Left ventricle myocardium inferior (tissue), 1 donor: ENCODE data around the gene SYTL2. TPM values are rescaled to one million over a fixed set of nuclear protein-coding genes. Genes with fewer than 3 reads are reported as not detected.
"Not testable (repeated sequence)": the region's sequence is repeated elsewhere in the genome, so short reads cannot be mapped to it uniquely, and the experiment has no call there.

Source experiments
- DNase-seq: peaks from one replicate; pipeline ENCODE4 v3.0.0-alpha.2; 2020
- H3K27ac ChIP-seq: fragments of 200-600 bp; replicated peaks from 2 replicates; pipeline ENCODE4 v1.8.0; 2021
- H3K27me3 ChIP-seq: fragments of 200-600 bp; 2 replicates; pipeline ENCODE4 v1.8.0; 2021; ENCODE audit warnings: low read depth
- H3K36me3 ChIP-seq: fragments of 200-600 bp; 2 replicates; pipeline ENCODE4 v1.8.0; 2021
- H3K4me1 ChIP-seq: fragments of 200-600 bp; 2 replicates; pipeline ENCODE4 v1.8.0; 2021
- H3K4me3 ChIP-seq: fragments of 200-600 bp; 2 replicates; pipeline ENCODE4 v1.8.0; 2021; ENCODE audit warnings: mild to moderate bottlenecking, moderate library complexity
- H3K9me3 ChIP-seq: fragments of 200-600 bp; replicated peaks from 2 replicates; pipeline ENCODE4 v1.8.0; 2021
- intact Hi-C: fragments of 100-400 bp; cut with micrococcal nuclease; formaldehyde crosslinking; loops from one replicate; pipeline ENCODE4 v1.11.0; 2022
- total RNA-seq: library from RNA; stranded (reverse); fragmentation: NEBNext Ultra II Directional; extraction: Animal tissue kit (Norgen Biotek cat#: 25700); gene quantifications from one replicate; pipeline ENCODE4 v1.2.1, GENCODE V29; 2021
- TF ChIP-seq, protein P1 (sequence below): fragments of 200-600 bp; IDR thresholded peaks from 2 replicates; pipeline ENCODE4 v1.8.0; 2021; ENCODE audit warnings: antibody characterized with exemption, mild to moderate bottlenecking, borderline replicate concordance
- donor health status: DM: no; HTN: yes; CAD: no; lungs with severe emphysema.

The SYTL2 gene
- total RNA-seq, 1 donor from 2014 or later, result 3.8 TPM

DNA sequence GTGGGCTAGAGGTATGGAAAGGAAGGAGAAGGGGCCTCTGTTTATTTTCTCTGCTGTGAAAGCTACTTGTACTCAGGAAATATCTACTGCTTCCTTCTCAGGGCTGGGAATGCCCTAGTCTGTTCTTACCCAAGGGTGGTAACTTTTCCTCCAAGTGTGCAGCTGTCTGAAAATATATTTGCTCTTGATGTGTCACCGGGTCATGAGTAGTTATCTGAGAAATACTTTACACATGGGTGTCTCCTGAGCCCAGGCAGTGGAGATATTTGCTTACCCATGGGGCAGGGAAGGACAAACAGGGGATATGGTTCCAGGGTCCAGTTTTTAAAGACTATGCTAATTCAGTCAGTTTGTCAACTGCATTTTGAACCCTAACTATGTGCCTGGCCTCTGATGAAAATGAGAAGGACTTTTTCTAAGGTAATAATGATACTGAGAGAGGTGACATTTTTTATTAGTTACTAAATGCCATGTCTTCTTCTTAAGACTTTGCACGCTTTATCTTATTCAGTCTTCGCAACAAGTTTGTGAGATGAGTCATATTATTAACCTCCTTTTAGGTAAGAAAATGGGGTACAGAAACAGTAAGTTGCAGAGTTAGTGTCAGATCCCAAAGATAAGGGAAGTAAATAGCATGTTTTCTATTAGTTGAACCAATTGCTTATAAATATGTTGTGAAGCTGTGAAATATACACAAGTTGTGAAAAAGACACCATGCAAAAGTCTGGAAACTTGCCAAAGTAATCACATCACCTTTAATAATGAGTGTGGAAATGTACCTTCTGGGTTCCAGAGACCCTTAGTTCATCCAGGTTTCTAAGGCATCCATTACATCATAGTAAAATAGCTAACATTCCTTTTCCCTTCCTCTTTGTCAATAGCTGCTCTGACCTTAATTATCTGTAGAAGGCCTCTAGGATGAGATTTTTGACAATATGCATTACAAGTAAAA, 22.9 kb downstream of the SYTL2 start:
- Histone ChIP-seq H3K4me1 (no peaks in the 10 kb centered on the region), H3K27me3 (no peaks in the 10 kb centered on the region), H3K36me3 (no peaks in the 10 kb centered on the region), H3K27ac (no peak overlapping the region), H3K9me3 (peaks cover under 1% of the 10 kb centered on the region), H3K4me3 (no peak overlapping the region)
- intact Hi-C loops, result no loop called here
- TF ChIP-seq, protein P1, sequence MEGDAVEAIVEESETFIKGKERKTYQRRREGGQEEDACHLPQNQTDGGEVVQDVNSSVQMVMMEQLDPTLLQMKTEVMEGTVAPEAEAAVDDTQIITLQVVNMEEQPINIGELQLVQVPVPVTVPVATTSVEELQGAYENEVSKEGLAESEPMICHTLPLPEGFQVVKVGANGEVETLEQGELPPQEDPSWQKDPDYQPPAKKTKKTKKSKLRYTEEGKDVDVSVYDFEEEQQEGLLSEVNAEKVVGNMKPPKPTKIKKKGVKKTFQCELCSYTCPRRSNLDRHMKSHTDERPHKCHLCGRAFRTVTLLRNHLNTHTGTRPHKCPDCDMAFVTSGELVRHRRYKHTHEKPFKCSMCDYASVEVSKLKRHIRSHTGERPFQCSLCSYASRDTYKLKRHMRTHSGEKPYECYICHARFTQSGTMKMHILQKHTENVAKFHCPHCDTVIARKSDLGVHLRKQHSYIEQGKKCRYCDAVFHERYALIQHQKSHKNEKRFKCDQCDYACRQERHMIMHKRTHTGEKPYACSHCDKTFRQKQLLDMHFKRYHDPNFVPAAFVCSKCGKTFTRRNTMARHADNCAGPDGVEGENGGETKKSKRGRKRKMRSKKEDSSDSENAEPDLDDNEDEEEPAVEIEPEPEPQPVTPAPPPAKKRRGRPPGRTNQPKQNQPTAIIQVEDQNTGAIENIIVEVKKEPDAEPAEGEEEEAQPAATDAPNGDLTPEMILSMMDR, result no peak
- DNase-seq, result no peak

DNA sequence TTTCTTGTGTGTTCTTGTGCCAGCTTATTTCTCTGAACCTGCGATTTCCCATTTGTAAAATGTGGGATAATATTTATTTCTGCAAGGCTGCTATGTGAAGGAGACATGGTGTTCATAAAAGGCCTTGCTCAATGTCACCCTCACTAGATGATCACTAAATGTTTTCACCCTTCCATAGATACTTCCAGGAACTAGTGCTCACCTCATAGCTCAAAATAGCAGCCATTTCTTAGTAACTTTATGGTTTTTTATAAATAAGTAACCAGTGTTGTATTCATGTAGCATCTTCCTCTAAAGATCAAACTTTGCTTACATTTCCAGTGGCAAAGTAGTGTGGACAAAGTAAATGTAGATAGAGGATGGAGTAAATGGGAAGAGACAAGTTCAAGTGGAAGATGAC, 23.8 kb downstream of the SYTL2 start:
- Histone ChIP-seq H3K9me3 (peaks cover 10% of the 10 kb centered on the region), H3K27me3 (no peaks in the 10 kb centered on the region), H3K36me3 (no peaks in the 10 kb centered on the region), H3K4me1 (no peaks in the 10 kb centered on the region), H3K27ac (no peak overlapping the region), H3K4me3 (no peak overlapping the region)
- no peak for DNase-seq
- TF ChIP-seq, protein P1, result no peak
- intact Hi-C loops, result no loop called here

GRCh38 chr11:85784480-85785265, 26.3 kb downstream of the SYTL2 start:
- no peaks in the 10 kb centered on the region for H3K4me1 ChIP-seq
- no peak for DNase-seq
- intact Hi-C loops, result no loop called here
- H3K36me3 ChIP-seq, result no peaks in the 10 kb centered on the region
- no peak overlapping the region for H3K27ac ChIP-seq
- H3K9me3 ChIP-seq, result peaks cover 14% of the 10 kb centered on the region
- TF ChIP-seq, protein P1, result no peak
- H3K4me3 ChIP-seq, result no peak overlapping the region
- H3K27me3 ChIP-seq, result no peaks in the 10 kb centered on the region

DNA sequence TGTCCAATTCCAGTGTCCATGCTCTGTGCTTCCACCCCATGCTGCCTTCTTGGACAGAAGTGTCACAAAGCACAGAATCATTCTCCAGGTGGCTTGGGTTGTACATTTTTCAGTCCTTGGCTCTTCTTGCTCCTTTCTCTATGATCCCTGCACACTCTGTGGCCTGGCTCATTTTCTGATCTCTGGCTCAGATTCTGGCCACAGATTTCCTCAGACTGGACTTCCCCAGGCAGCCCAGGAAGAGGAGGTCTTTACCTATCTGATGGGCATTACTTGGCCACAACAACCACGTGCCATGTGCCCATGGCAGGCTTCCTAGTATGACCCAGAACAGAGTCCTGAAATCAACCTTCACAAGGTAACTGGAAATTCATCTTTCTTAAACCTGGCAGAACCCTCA, 27.2 kb downstream of the SYTL2 start:
- DNase-seq, result no peak
- H3K27me3 ChIP-seq, result no peaks in the 10 kb centered on the region
- TF ChIP-seq, protein P1, result no peak

DNA sequence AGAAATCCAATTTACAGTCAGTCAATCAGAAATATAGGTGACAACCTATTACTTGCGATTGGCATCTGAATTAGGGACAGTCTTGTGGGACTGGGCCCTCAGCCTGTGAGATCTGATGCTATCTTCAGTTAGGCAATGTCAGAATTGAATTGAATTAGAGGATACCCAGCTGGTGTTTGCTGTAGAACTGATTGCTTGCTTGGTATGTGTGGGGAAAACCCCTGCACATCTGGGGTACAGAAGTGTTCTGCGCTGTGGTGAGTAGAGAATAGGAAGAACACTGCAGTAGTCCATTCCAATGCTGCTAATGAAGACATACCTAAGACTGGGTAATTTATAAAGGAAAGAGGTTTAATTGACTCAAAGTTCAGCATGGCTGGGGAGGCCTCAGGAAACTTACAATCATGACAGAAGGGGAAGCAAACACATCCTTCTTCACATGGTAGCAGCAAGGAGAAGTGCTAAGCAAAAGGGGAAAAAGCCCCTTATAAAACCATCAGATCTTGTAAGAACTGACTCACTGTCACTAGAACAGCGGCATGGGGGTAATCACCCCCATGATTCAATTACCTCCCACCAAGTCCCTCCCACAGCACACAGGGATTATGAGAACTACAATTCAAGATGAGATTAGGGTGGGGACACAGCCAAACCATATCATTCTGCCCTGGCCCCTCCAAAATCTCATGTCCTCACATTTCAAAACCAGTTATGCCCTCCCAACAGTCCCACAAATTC, 30.0 kb downstream of the SYTL2 start:
- H3K4me1 ChIP-seq, intact Hi-C loops, H3K27ac ChIP-seq, H3K36me3 ChIP-seq, H3K4me3 ChIP-seq, DNase-seq, H3K27me3 ChIP-seq: not testable (repeated sequence)
- peaks cover 18% of the 10 kb centered on the region for H3K9me3 ChIP-seq

More for the DNA sequence above, 27.2 kb downstream of the SYTL2 start:
- no peak overlapping the region for H3K27ac ChIP-seq
- H3K4me3 ChIP-seq, result no peak overlapping the region
- H3K9me3 ChIP-seq, result peaks cover 14% of the 10 kb centered on the region
- H3K4me1 ChIP-seq, result no peaks in the 10 kb centered on the region
- no peaks in the 10 kb centered on the region for H3K36me3 ChIP-seq
- intact Hi-C loops, result no loop called here
